Adipocyte (in vitro differentiated cells): ENCODE results near the gene MON1B.

Source experiments
- DNase-seq: peaks from one replicate; pipeline ENCODE4 v3.0.0-alpha.2; 2015; ENCODE audit warnings: low read depth
- H3K27me3 ChIP-seq: replicated peaks from 2 replicates; pipeline ENCODE4 v1.7.0; 2013; ENCODE audit warnings: mild to moderate bottlenecking, low read length, moderate library complexity; ENCODE audit not compliant: control insufficient read depth, insufficient read depth
- H3K36me3 ChIP-seq: 2 replicates; pipeline ENCODE4 v1.7.0; 2013; ENCODE audit warnings: low read length, mild to moderate bottlenecking, moderate library complexity; ENCODE audit not compliant: control insufficient read depth, insufficient read depth, severe bottlenecking
- H3K4me1 ChIP-seq: 2 replicates; pipeline ENCODE4 v1.7.0; 2013; ENCODE audit warnings: mild to moderate bottlenecking, low read length, moderate library complexity; ENCODE audit not compliant: control insufficient read depth, insufficient read depth
- H3K4me3 ChIP-seq: 2 replicates; pipeline ENCODE4 v1.7.0; 2013; ENCODE audit warnings: mild to moderate bottlenecking, low read length, moderate library complexity
- H3K9ac ChIP-seq: 2 replicates; pipeline ENCODE4 v1.7.0; 2013; ENCODE audit warnings: mild to moderate bottlenecking, low read length, moderate library complexity
- H3K9me3 ChIP-seq: 2 replicates; pipeline ENCODE4 v1.7.0; 2013; ENCODE audit warnings: mild to moderate bottlenecking, low read length, moderate library complexity; ENCODE audit not compliant: control insufficient read depth

Gene MON1B

DNA sequence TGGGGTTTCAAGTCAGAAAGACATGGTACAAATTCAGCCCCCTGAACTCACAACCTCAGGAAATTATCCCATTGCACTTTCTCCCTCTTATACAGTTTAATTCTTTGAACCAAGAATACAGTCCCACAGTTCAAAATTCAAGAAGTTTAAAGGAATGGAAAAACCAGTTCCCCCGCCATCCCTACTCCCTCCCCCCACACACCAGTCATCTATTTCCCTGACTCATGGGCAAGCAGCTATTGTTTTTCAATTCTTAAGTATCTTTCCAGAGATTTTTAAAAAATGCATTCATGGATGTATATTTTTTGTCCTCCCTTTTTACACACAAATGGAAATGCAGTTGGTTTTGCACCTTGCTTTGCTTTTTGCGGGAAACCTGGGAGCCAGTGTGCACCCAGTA, 15.5 kb downstream of the MON1B start:
- Histone ChIP-seq H3K9me3 (no peaks in the 10 kb centered on the region), H3K4me3 (no peak overlapping the region), H3K9ac (no peak overlapping the region), H3K4me1 (no peaks in the 10 kb centered on the region), H3K36me3 (no peaks in the 10 kb centered on the region), H3K27me3 (peaks cover 5% of the 10 kb centered on the region)
- DNase-seq, result no peak

- Histone ChIP-seq H3K4me1 (no peaks in the 10 kb centered on the region), H3K4me3 (no peak overlapping the region), H3K9ac (no peak overlapping the region), H3K9me3 (no peaks in the 10 kb centered on the region), H3K36me3 (no peaks in the 10 kb centered on the region), H3K27me3 (peaks cover 10% of the 10 kb centered on the region)
- no peak for DNase-seq
Observed at GRCh38 chr16:77207030-77207429, 16.0 kb downstream of the MON1B start.

DNA sequence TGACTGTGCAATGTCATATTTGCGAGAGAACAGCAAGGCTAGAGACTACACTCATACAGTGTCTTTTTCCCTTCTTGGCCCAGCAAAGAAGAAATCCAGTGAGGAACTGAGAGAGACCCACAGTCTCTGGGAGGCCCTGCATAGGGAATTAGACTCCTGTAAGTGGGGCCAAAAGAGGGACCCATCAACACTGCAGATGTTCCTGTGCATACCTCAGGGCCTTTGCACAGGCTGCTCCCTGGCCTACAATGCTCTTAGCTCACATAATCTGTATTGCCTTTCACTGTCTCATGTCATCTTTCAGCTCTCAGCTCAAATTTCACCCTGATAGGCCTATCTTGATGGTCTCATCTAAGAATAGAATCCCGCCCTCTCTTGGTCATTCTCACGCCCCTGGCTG, 17.4 kb downstream of the MON1B start:
- H3K36me3 ChIP-seq, result no peaks in the 10 kb centered on the region
- DNase-seq, result no peak
- H3K9ac ChIP-seq, result no peak overlapping the region
- no peak overlapping the region for H3K4me3 ChIP-seq
- H3K9me3 ChIP-seq, result no peaks in the 10 kb centered on the region
- H3K27me3 ChIP-seq, result peaks cover 10% of the 10 kb centered on the region
- H3K4me1 ChIP-seq, result peaks cover 4% of the 10 kb centered on the region

- H3K27me3 ChIP-seq, result peaks cover 14% of the 10 kb centered on the region
- H3K36me3 ChIP-seq, result no peaks in the 10 kb centered on the region
- DNase-seq, result peak; percentile 35
- no peaks in the 10 kb centered on the region for H3K9me3 ChIP-seq
- peak overlapping the region; percentile 71 for H3K4me3 ChIP-seq
- H3K9ac ChIP-seq, result peak overlapping the region; percentile 21
- peaks cover 10% of the 10 kb centered on the region for H3K4me1 ChIP-seq
Observed at GRCh38 chr16:77211880-77212740, 21.1 kb downstream of the MON1B start.

DNA sequence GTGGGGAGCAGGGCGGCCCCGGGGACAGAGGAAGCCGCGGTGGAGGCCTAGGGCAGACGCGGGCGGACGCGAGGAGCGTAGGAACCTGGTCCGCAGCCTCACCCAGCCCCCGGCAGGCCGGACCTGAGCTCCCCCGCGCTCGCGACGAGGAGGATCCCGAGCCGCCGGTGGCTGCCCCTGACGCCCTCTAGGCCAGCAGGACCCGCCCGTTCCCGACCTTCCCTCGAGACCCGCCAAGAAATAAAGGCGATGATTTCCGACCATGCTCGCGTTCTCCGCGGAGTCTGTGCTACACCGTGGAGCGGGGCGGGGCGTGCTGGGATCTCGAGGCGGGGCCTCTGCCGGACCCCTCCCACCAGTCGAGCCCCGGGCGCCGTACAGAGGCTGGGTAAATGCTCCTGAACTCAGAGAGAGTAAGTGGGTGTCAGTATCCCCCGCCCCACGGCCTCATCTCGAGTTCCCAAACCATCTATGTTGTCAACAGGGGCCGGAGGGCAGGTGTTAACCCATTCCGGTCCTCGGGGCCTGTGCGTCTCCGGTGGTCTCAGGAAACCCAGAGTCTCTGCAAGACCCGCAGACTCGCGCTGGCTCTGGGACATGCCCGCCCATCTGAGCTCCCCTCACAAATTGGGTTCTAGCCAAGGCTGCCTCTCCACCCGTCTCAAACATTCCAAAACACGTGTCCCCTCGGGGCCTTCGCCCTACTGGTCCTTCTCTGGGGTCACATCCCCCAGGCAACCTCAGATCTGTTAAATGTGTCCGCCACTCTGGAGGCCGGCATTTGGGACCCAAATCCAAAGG, 22.0 kb downstream of the MON1B start:
- peaks cover 10% of the 10 kb centered on the region for H3K4me1 ChIP-seq
- H3K4me3 ChIP-seq, result peak overlapping the region; percentile 71
- H3K9me3 ChIP-seq, result no peaks in the 10 kb centered on the region
- H3K9ac ChIP-seq, result no peak overlapping the region
- peaks cover 15% of the 10 kb centered on the region for H3K27me3 ChIP-seq
- DNase-seq, result peak; percentile 51
- H3K36me3 ChIP-seq, result no peaks in the 10 kb centered on the region

DNA sequence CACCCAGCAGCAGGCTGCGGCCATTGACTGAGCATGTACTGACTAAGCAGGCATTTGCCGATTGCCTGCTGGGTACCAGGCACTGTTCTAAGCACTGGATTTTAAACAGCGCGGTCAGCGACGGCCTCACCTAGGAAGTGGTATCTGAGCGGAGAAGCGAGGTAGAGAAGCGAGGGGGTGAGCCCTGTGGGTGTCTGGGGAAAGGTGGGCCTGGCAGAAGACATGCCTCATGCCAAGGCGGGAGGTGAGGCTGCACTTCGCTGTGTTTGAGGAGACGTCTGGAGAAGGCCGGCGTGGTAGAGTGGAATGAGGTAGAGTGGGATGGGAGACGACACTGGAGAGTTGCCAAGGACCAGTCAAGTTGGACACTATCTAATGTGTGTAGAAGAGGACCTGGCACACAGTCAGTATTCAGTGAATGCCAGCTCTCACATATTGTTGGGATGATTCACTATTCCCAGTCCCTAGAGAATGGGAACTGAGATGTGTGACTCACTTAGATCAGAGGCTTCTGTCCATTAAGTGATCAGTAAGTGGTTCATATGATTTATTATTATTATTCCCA, 22.6 kb downstream of the MON1B start:
- H3K4me1 ChIP-seq, result peaks cover 10% of the 10 kb centered on the region
- peak overlapping the region; percentile 36 for H3K4me3 ChIP-seq
- no peaks in the 10 kb centered on the region for H3K36me3 ChIP-seq
- H3K9ac ChIP-seq, result no peak overlapping the region
- DNase-seq, result peak; percentile 31
- H3K9me3 ChIP-seq, result no peaks in the 10 kb centered on the region
- H3K27me3 ChIP-seq, result peaks cover 15% of the 10 kb centered on the region

DNA sequence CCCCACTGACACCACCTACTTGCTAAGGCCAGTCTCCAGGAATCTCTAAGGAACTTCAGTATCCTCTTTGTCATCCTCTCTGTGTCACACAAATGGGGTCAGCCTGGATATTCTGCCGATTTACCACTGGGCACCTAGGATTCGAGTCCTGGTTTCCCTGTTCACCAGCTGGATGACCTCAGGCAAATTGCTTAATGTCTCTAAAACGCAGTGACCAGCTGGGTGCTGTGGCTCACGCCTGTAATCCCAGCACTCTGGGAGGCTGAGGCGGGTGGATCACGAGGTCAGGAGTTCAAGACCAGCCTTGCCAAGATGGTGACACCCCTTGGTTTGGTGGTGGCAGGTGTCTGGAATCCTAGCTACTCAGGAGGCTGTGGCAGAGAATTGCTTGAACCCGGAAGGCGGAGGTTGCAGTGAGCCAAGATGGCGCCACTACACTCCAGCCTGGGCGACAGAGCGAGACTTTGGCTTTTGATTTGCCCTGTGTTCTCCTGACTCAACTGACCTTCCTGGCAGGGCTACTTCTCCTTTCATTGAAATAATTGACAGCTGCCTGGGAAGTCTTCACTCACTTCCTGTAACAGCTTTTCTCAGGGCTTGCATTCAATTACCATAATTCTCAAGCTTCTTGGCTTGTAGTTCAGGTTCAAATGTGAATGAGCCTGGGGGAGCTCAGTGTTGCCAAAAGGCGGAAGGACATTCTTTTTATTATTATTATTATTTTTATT, 23.6 kb downstream of the MON1B start:
- Histone ChIP-seq H3K4me3 (no peak overlapping the region), H3K36me3 (no peaks in the 10 kb centered on the region), H3K9ac (no peak overlapping the region), H3K9me3 (no peaks in the 10 kb centered on the region), H3K4me1 (peaks cover 10% of the 10 kb centered on the region), H3K27me3 (peaks cover 15% of the 10 kb centered on the region)
- DNase-seq, result no peak

- Histone ChIP-seq H3K9me3 (no peaks in the 10 kb centered on the region), H3K4me3 (no peak overlapping the region), H3K36me3 (no peaks in the 10 kb centered on the region), H3K9ac (no peak overlapping the region), H3K4me1 (peaks cover 14% of the 10 kb centered on the region), H3K27me3 (peaks cover 14% of the 10 kb centered on the region)
- DNase-seq, result no peak
Observed at GRCh38 chr16:77219437-77219836, 28.4 kb downstream of the MON1B start.

DNA sequence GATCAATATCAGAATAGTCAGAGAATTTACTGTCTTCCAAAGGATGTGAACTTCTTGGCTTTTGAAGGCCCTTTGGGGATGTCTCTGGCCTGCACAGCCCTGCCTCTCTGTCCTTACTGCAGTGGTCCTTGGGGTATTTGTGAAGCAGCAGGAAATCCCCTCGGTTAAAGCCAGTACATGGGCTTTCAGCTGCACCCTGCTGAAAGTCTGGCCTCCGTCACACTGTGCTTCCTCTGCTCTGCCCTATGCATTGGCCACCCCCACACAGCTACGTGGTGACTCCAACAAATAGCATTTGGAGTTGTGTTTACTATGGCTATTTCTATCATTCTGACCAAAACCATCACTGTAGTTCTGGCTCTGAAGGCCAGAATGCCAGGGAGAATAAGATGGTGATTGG, 29.4 kb downstream of the MON1B start:
- Histone ChIP-seq H3K4me1 (peaks cover 15% of the 10 kb centered on the region), H3K27me3 (peaks cover 18% of the 10 kb centered on the region), H3K4me3 (no peak overlapping the region), H3K9me3 (no peaks in the 10 kb centered on the region), H3K9ac (no peak overlapping the region), H3K36me3 (no peaks in the 10 kb centered on the region)
- DNase-seq, result no peak

- no peaks in the 10 kb centered on the region for H3K9me3 ChIP-seq
- no peak overlapping the region for H3K9ac ChIP-seq
- peaks cover 15% of the 10 kb centered on the region for H3K4me1 ChIP-seq
- no peak overlapping the region for H3K4me3 ChIP-seq
- H3K27me3 ChIP-seq, result peaks cover 29% of the 10 kb centered on the region
- H3K36me3 ChIP-seq, result no peaks in the 10 kb centered on the region
- no peak for DNase-seq
Observed at GRCh38 chr16:77221482-77221881, 30.5 kb downstream of the MON1B start.

DNA sequence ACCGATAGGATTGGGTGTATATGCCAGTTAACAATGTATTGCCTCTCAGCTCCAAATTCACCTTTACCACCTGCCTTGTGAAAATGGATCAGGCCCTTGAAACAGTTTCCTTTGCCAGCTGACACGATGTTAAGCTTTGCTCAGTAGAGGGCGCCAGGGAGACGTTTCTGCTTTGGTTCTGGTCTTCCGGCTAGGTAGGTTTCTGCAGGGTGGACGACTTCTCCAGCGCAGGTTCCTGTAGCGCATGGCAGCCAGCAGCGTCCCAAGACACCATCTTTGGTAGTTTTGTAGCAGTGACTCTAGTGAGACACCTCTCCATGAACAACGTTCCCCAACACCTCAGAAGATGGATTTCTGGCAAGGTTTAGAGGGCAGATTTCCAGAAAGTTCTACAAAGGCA, 32.2 kb downstream of the MON1B start:
- peaks cover 15% of the 10 kb centered on the region for H3K4me1 ChIP-seq
- H3K9ac ChIP-seq, result no peak overlapping the region
- no peaks in the 10 kb centered on the region for H3K36me3 ChIP-seq
- H3K4me3 ChIP-seq, result no peak overlapping the region
- no peaks in the 10 kb centered on the region for H3K9me3 ChIP-seq
- peaks cover 37% of the 10 kb centered on the region for H3K27me3 ChIP-seq
- no peak for DNase-seq
